Measurements from ENCODE around the gene PRPSAP2.
"Not testable (repeated sequence)": the region's sequence is repeated elsewhere in the genome, so short reads cannot be mapped to it uniquely, and the experiment has no call there.

PRPSAP2 gene

GRCh38 chr17:18944646-18945045 lies 86.7 kb downstream of the PRPSAP2 start:
- DNase-seq (ENCODE audit: low read depth in 2 of 2) = no peak

GRCh38 chr17:18946536-18946935 lies 88.6 kb downstream of the PRPSAP2 start:
- no peak for DNase-seq (ENCODE audit: low read depth in 2 of 2)

- DNase-seq (ENCODE audit: low read depth in 2 of 2) = no peak
Measured at GRCh38 chr17:18947866-18948265, 89.9 kb downstream of the PRPSAP2 start.

GRCh38 chr17:18948476-18949006 lies 90.6 kb downstream of the PRPSAP2 start:
- DNase-seq (ENCODE audit: low read depth in 2 of 2) = no peak

- no peak for DNase-seq (ENCODE audit: low read depth in 2 of 2)
Measured at GRCh38 chr17:18949566-18949965, 91.6 kb downstream of the PRPSAP2 start.

- DNase-seq (ENCODE audit: low read depth in 2 of 2) = no peak
Measured at GRCh38 chr17:18950346-18950745, 92.4 kb downstream of the PRPSAP2 start.

- no peak for DNase-seq (ENCODE audit: low read depth in 2 of 2)
Measured at GRCh38 chr17:18950944-18951905, 93.3 kb downstream of the PRPSAP2 start.

GRCh38 chr17:18951941-18952842 lies 94.3 kb downstream of the PRPSAP2 start, which contains the start of gene SLC5A10:
TSS of gene SLC5A10 (plus strand) at chr17:18952165. CDS start at chr17:18952206, 41 bp downstream.
- no peak for DNase-seq (ENCODE audit: low read depth in 2 of 2)

GRCh38 chr17:18953231-18953728 lies 95.3 kb downstream of the PRPSAP2 start:
- no peak for DNase-seq (ENCODE audit: low read depth in 2 of 2)

- DNase-seq (ENCODE audit: low read depth in 2 of 2) = no peak
Measured at GRCh38 chr17:18954321-18954720, 96.4 kb downstream of the PRPSAP2 start.

- no peak for DNase-seq (ENCODE audit: low read depth in 2 of 2)
Measured at GRCh38 chr17:18955009-18955408, 97.1 kb downstream of the PRPSAP2 start.

- not testable (repeated sequence) for DNase-seq (ENCODE audit: low read depth in 2 of 2)
Measured at GRCh38 chr17:18956021-18956420, 98.1 kb downstream of the PRPSAP2 start.

GRCh38 chr17:18956581-18956980 lies 98.7 kb downstream of the PRPSAP2 start:
- no peak for DNase-seq (ENCODE audit: low read depth in 2 of 2)

- DNase-seq (ENCODE audit: low read depth in 2 of 2) = no peak
Measured at GRCh38 chr17:18957831-18958230, 99.9 kb downstream of the PRPSAP2 start.

- no peak for DNase-seq (ENCODE audit: low read depth in 2 of 2)
Measured at GRCh38 chr17:18958611-18959010, 100.7 kb downstream of the PRPSAP2 start.

GRCh38 chr17:18959071-18959844 lies 101.3 kb downstream of the PRPSAP2 start:
- no peak for DNase-seq (ENCODE audit: low read depth in 2 of 2)

GRCh38 chr17:18959845-18960240 lies 101.9 kb downstream of the PRPSAP2 start:
- no peak for DNase-seq (ENCODE audit: low read depth in 2 of 2)

- no peak for DNase-seq (ENCODE audit: low read depth in 2 of 2)
Measured at GRCh38 chr17:18960241-18960665, 102.3 kb downstream of the PRPSAP2 start.

GRCh38 chr17:18960803-18961511 lies 103.0 kb downstream of the PRPSAP2 start:
- peak; percentile 60 to 63 for DNase-seq (ENCODE audit: low read depth in 2 of 2)
